ENCODE measurements around the gene ZNF652.

DNA sequence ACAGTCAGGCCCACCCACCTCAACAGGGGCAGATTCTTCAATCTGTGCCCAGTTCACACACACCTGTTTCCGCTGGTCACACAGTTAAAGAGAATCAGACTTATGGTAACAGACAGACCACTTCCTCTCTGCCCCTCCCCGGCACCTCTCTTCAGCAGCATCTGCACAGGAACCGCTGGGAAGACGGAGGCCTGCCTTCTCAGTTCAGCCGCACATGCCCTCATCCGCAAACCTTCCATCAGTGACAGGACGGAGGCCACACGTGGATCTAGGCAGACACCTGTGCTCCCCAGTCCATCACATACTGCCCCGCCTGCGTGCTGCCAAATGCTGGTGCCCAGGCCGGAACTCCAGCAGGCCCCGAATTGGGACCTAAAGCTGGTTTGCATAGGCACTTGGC is 42.3 kb upstream of the ZNF652 start:
- no peak for TF ChIP-seq GATA2 (IDR thresholded peaks at IDR 0.05; ENCODE audit: low read depth, low read length)
- no peak for TF ChIP-seq GATA3 (IDR thresholded peaks at IDR 0.05; ENCODE audit: low read depth, low read length)
